Endothelial cell of hepatic sinusoid (primary cell): Measurements from ENCODE around the gene SNRPA.

ENCODE experiments used
- in situ Hi-C: cut with HindIII; loops from 2 replicates; pipeline ENCODE4 v1.10.0; 2017; ENCODE audit warnings: low sequenced_read_pairs

Gene SNRPA

DNA sequence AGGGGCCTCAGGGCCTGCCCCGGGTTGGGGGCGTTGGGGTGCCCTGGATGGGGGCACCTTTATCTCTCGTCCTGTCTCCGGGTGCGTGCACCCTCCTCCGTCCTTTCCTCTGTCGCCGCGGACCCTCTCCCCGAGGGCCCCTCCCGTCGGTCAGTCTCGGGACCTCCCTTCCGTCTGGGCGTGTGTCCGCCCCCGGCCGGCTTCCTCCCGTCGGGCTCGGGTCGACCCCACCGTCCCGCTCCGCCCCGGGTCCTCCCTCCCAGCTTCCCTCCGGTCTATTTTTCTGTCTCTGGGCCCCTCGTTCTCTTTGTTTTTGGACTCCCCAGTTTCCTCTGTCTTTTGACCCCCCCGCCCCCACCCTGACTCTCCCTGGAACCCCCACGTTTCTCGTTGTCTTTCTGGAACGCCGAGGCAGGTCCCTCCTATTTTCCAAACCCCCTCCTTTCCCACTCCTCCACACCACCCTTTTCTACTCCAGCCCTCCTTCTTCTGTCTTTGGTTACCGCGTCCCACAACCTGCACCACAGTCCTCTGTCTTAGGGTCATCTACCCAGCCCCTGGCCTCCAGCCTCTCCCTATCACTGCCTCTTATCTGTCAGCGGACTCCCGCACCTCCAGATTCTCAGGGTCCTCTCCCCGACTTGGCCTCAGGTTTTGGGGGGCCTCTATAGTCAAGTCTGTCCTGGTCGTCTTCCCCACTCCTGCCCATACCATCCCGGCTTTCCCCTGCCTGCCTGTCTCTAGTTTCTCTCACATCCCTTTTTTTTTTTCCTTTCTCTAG is 48.7 kb downstream of the SNRPA start:
- in situ Hi-C loops, result no loop called here

DNA sequence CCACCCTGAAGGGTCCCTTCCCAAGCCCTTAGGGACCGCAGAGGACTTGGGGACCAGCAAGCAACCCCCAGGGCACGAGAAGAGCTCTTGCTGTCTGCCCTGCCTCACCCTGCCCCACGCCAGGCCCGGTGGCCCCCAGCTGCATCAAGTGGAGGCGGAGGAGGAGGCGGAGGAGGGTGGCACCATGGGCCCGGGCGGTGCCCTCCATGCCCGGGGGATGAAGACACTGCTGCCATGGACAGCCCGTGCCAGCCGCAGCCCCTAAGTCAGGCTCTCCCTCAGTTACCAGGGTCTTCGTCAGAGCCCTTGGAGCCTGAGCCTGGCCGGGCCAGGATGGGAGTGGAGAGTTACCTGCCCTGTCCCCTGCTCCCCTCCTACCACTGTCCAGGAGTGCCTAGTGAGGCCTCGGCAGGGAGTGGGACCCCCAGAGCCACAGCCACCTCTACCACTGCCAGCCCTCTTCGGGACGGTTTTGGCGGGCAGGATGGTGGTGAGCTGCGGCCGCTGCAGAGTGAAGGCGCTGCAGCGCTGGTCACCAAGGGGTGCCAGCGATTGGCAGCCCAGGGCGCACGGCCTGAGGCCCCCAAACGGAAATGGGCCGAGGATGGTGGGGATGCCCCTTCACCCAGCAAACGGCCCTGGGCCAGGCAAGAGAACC is 49.5 kb downstream of the SNRPA start:
- in situ Hi-C loops, result no loop called here

DNA sequence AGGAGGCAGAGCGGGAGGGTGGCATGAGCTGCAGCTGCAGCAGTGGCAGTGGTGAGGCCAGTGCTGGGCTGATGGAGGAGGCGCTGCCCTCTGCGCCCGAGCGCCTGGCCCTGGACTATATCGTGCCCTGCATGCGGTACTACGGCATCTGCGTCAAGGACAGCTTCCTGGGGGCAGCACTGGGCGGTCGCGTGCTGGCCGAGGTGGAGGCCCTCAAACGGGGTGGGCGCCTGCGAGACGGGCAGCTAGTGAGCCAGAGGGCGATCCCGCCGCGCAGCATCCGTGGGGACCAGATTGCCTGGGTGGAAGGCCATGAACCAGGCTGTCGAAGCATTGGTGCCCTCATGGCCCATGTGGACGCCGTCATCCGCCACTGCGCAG is 50.0 kb downstream of the SNRPA start:
- in situ Hi-C loops, result no loop called here

DNA sequence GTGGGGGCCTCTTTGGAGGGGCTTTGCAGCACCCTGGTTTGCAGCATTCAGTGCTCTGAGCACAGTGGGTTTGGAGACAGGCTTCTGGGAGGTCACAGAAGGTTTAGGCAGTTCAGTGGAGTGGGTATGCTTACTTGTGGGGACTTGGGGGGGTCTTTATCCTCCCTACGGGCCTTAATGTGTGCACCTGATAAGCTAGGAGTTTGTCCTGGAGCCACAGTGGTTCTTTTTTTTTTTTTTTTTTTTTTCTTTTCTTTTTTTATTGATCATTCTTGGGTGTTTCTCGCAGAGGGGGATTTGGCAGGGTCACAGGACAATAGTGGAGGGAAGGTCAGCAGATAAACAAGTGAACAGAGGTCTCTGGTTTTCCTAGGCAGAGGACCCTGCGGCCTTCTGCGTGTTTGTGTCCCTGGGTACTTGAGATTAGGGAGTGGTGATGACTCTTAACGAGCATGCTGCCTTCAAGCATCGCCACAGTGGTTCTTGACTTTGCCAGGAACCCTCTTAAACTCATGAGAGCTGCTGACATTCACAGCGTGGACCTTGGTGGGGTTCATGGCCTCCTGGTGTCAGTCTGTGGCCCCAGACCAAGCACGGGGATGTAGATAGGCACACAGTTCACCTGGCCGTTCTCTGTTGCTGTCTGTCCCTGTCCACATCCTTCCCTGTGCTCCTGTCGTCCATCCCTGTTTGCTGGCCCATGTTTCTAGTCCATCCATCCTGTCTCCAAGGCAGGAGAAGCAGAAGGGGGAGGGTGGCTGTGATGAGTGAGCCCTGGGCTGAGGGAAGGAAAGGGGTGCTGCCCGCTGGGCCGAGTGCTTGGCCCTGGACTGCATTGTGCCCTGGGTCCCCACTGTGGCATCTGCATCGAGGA is 50.7 kb downstream of the SNRPA start:
- in situ Hi-C loops, result no loop called here

DNA sequence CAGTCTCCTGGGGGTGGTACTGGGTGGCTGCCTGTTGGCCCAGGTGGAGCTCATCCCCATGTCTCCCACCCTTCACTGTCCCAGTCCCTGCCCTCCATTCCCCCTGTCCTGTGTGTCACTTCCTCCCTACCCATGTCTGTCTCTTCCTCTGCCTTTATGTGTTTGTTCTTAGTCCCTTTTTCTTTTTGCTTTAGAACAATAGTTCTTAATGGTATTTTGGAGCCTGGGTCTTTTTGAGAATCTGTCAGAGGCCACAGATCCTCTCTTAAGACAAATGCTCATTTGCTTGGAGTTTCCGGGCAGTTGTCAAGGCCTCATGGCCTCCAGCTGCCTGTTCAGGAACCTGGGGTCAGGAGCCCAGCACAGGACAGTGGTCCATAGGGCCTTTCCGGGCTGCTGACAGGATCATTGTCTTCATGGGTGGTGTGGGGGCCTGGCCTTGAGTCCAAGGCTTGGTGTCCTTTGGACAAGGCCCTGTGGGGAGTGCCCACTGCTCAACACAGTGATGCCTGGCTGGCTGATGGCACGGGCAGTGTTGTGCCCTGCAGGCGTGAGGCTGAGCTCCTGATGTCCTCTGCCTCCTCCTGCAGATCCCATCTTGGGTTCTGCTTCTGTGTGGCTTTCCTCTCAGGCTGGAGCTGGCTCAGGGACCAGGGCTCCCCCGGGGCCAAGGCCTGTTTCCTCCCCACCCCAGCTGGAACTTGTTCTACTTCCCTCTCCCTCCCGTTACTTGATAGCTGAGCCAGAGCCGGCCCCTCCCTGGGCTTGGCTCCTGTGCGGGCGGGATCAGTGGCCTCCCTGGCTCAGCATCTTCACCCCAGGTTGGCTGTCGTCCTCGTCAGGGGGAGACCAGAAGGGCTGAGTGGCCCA is 51.5 kb downstream of the SNRPA start:
- in situ Hi-C loops, result no loop called here

DNA sequence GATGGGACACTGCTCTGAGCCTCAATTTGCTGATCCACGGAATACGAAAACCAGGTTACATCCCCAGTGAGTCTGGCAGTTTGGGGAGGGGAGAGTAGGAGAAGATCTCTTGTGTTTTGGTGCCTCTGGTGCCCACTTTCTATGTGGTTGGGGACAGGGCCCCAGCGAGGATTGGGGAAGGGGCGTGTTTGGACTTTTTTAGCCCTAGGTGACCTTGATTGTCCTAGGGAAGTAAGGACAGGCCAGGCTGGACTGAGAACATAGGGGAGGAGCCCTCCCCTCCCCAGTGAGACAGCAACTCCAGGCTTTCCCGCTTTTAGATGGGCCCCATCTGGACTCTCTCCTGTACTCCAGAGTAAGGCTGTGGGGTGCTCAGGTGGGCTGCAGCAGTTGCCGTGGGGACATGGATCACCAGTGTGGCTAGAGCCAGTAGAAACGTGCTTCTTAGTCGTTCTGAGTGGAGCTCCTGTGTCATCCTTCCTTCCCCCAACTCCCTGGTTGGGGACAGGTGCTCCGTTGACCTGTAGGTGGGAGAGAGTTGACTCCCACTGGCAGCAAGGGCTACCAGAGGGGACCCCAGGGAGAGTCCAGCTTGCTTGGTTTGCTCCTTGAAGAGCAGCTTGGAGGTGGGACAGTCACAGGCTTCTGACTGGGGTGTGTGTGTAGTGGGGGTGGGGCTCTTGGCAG is 52.3 kb downstream of the SNRPA start:
- in situ Hi-C loops, result no loop called here

DNA sequence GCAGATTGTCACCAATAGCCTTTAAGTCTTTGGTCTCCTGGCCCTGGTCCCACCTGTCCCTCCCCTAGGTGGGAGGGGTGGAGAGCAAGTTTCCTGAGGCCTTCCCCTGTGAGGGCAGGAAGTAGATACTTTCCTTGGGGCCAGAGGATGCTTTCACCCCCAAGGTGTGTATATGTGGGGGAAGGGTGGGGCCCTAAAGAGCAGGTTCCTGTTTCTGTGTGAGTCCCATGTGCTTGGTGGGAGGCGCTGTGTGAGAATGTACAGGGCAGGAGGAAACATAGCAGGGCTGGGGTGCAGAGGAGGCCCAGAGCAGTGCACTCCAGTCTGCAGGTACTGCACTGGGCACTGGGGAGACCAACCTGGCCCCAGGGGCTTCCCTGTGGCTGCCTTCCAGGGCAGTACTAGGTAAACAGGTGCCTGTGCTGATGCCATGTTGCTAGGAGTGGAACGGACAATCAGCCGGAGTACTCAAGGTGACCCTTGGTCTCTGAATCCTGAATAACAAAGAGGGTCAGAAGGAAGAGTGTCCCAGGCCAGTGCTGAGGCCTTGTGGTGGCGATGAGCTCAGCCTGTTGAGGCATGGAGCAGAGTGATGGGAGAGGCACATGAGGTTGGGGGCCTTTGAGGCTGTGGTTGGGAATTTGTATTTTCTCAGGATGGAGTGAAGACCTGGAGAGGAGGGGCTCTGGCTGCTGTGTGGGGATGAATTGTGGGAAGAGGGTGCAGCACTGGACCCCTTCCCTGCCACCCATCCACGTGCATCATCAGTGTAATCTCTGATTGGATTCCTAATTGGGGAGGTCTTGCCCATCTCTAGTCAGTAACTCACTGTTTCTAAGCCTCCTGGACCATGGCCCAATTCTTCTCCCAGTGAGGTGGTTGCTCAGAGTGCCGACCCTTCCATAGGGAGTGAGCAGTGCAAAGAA is 53.1 kb downstream of the SNRPA start:
- in situ Hi-C loops, result no loop called here

DNA sequence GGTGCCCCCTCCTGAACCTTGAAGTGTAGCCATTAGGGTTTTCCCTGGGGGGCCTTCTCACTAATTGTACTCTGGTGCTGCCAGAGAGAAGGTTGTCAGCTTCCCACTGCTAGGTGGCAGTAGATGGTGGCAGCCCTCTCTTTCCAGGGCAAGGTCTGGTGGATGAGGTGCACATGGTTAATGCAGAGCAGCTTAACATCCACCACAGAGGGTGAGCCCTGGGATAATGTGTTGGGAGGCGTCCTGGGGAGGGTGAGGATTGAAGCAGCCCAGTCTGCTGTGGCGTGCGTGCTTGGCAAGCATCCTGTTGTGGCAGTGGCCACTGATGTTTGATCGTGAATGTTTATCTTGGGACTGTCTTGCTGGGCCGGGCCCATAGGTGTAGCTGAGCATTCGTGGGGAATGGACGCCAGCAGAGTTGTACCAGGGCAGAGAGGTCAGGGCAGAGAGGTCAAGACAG is 53.8 kb downstream of the SNRPA start:
- in situ Hi-C loops, result loop anchor here (5.0 kb wide), 1 partner anchor 58 kb away; no protein-coding TSS in a partner anchor

DNA sequence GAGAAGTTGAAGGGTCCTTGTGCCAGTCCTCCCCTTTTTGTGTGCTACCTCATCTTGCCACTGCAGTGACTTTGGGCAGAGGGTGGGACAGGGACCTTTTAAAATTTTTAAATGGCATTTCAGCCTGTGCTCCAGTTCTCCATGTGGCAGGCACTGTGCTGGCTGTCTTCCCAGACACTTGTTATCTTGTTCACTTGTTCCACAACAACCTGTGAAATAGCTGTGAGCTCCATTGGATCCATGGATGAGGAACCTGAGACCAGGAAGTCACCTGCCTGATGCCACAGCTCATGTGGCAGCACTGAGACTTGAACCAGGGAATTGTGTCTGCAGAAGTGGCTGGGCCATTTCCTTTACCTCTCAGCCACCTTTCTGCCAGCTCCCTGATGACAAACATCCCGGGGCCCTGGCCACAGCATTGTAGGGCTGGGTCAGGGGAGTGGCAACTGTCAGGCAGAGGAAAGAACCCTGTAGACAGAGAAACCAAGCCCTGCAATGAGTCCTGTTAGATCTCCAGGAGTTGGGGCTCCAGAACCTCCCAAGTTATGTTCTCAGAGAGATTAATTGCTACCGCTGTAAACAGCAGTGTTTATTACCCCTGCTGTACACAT is 54.4 kb downstream of the SNRPA start:
- in situ Hi-C loops, result loop anchor here (5.0 kb wide), 1 partner anchor 58 kb away; no protein-coding TSS in a partner anchor

DNA sequence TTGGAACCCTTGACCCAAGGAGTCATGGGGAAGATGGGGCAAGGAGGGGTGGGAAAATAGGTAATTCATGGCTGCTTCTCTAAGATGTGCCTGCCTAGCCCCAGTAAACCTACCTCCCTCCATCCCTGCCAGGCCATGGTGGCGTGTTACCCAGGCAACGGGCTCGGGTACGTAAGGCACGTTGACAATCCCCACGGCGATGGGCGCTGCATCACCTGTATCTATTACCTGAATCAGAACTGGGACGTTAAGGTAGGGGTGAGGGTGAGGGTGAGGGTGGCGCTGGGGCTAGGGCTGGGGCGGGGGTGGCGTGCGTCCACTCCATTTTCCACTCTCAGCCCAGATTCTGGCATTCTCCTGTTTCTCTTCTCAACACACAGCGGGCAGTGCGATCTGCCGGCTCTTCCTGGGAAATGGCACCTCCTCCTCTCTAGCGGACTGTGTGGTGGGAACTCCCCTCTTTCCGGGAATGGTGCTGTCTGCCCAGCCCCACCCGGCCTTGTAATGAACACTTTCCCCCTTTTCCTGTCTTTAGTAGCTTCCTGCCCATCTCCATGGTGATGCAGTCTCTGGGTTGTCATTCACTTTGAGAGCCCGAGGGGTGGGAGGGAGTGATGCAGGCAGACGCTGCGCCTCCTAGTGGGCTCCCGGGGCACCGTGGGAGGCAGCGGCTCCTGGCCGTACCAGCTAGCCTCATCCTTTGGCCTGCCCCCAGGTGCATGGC is 55.6 kb downstream of the SNRPA start:
- in situ Hi-C loops, result loop anchor here (5.0 kb wide), 1 partner anchor 59 kb away; no protein-coding TSS in a partner anchor

DNA sequence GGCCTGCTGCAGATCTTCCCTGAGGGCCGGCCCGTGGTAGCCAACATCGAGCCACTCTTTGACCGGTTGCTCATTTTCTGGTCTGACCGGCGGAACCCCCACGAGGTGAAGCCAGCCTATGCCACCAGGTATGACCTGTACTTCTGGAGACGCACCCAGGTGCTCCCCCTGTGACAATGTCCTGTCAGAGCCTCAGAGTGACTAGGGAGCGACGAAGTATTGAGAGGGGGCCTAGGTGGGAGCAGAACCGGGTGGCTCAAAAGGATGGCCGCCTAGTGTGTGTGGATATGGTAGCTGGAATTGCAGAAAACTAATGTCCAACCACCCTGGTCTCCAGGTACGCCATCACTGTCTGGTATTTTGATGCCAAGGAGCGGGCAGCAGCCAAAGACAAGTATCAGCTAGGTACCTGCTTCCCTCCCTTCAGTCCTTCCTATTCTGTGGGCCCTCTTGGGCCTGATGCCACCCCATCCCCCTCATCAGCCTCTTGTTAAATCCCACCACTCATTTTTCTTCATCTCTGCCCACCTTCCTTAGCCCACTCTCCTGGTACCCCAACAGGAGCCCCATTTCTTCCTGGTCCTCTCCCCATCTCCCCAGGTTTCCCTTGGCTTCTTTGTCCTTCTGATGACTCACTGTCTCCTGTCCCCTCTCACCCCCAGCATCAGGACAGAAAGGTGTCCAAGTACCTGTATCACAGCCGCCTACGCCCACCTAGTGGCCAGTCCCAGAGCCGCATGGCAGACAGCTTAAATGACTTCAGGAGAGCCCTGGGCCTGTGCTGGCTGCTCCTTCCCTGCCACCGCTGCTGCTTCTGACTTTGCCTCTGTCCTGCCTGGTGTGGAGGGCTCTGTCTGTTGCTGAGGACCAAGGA is 56.4 kb downstream of the SNRPA start:
- in situ Hi-C loops, result loop anchor here (5.0 kb wide), 1 partner anchor 60 kb away; no protein-coding TSS in a partner anchor

DNA sequence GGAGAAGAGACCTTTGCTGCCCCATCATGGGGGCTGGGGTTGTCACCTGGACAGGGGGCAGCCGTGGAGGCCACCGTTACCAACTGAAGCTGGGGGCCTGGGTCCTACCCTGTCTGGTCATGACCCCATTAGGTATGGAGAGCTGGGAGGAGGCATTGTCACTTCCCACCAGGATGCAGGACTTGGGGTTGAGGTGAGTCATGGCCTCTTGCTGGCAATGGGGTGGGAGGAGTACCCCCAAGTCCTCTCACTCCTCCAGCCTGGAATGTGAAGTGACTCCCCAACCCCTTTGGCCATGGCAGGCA is 57.0 kb downstream of the SNRPA start:
- in situ Hi-C loops, result loop anchor here (5.0 kb wide), 1 partner anchor 61 kb away; no protein-coding TSS in a partner anchor

DNA sequence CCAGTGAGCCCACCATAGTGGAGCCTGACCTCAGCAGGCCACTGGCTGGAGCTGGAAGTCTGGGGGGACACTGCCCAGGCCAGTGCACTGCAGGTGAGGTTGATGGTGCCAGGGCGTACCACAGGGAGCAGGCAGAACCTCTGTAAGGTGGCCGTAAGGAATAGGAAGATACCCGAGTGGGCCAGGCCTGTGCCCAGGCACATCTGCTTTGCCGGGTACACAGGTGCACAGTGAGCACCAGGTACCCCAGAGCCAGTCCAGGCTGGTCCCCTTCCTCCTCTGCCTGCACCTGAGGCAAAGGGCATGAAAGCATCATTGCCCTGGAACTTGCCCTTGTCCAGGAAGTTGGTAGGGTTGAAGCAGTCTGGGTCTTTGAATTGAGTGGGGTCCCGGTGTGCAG is 57.5 kb downstream of the SNRPA start:
- in situ Hi-C loops, result loop anchor here (5.0 kb wide), 1 partner anchor 61 kb away; no protein-coding TSS in a partner anchor

DNA sequence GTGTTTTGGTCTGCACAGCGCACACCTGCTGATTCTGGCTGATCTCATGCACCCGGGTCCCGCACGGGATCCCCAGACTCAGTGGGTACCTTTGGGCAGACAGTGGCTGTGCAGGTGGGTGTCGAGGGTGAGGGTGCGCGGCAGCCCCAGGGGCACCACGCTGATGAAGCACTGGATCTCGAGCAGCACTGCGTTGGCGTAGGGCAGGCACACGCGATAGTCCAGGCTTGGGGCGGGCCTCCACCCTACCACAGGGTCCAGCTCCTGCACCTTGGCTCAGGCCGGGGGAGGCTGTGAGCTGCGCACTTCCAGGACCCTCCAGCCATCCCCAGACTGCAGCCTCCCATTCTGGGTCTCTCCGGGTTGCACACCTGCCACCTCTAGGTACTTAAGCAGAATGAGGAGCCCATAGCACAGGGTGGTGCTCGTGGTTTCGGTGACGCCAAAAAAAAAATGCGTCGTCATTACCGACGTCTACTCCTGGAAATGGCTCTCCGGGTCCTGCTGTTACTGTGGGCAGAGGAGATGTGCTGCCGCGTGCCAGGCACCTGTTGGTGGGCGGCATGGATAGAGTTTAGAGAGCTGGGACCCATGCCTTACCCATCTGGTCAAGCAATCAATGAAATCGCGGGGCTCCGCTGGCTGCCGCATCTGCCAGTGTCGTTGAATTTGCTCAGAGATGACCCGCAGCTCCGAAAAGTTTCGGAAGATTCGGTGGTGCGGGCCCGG is 58.5 kb downstream of the SNRPA start:
- in situ Hi-C loops, result loop anchor here (5.0 kb wide), 1 partner anchor 62 kb away; no protein-coding TSS in a partner anchor

DNA sequence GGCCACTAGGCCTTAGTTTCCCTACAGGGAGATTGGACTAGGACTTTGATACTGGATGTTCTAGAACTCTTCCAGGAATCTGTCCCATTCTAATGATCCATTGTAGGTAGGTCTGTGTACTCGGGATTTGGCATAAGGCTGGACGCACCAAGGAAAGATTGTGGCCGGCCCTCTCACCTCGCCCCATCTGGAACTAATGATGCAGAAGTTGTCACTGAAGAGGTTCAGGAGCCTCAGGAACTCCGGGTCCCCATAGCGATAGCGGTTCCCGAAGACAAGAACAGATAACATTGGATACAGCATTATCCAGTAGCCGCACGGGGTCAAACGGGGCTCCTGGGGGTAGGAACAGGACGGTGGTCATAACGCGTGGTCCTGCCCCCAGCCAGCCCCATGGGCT is 59.2 kb downstream of the SNRPA start:
- in situ Hi-C loops, result no loop called here
